NCI-H510A (cell line): ENCODE results near the gene CHRNE.
"Not testable (repeated sequence)": the region's sequence is repeated elsewhere in the genome, so short reads cannot be mapped to it uniquely, and the experiment has no call there.

Source experiments
- DNase-seq: peaks from one replicate; lab custom pipeline; 2025; lab: John Stamatoyannopoulos, UW

The CHRNE gene

GRCh38 chr17:4906642-4907041, 3.7 kb upstream of the CHRNE start:
- DNase-seq, result not testable (repeated sequence)

GRCh38 chr17:4902540-4902939, 358 bp downstream of the CHRNE start:
- no peak for DNase-seq

- DNase-seq, result no peak
Observed at GRCh38 chr17:4901648-4902344, 1.1 kb downstream of the CHRNE start.

- no peak for DNase-seq
Observed at GRCh38 chr17:4901108-4901647, 1.7 kb downstream of the CHRNE start.

GRCh38 chr17:4900231-4901107, 2.4 kb downstream of the CHRNE start:
- DNase-seq, result no peak

GRCh38 chr17:4899341-4900230, 3.3 kb downstream of the CHRNE start, which contains the start of gene C17orf107:
Gene C17orf107, plus strand, starts transcription at chr17:4899536. Its CDS starts 227 bp downstream, at chr17:4899763.
- DNase-seq, result peak; percentile 66

GRCh38 chr17:4898927-4899326, 4.0 kb downstream of the CHRNE start:
- DNase-seq, result no peak

- DNase-seq, result no peak
Observed at GRCh38 chr17:4898351-4898750, 4.5 kb downstream of the CHRNE start.

GRCh38 chr17:4897785-4898184, 5.1 kb downstream of the CHRNE start:
- no peak for DNase-seq

GRCh38 chr17:4897198-4897687, 5.7 kb downstream of the CHRNE start:
- DNase-seq, result no peak

GRCh38 chr17:4896332-4897197, 6.3 kb downstream of the CHRNE start:
- DNase-seq, result no peak

GRCh38 chr17:4895657-4896331, 7.1 kb downstream of the CHRNE start:
- DNase-seq, result no peak

GRCh38 chr17:4895121-4895520, 7.8 kb downstream of the CHRNE start:
- DNase-seq, result no peak

GRCh38 chr17:4893721-4894560, 9.0 kb downstream of the CHRNE start:
- DNase-seq, result no peak

- no peak for DNase-seq
Observed at GRCh38 chr17:4893272-4893671, 9.6 kb downstream of the CHRNE start.

GRCh38 chr17:4892499-4893221, 10.2 kb downstream of the CHRNE start:
- no peak for DNase-seq

- DNase-seq, result no peak
Observed at GRCh38 chr17:4891411-4892410, 11.2 kb downstream of the CHRNE start.
